Measurements from ENCODE around the gene HCN2.

Gene HCN2

DNA sequence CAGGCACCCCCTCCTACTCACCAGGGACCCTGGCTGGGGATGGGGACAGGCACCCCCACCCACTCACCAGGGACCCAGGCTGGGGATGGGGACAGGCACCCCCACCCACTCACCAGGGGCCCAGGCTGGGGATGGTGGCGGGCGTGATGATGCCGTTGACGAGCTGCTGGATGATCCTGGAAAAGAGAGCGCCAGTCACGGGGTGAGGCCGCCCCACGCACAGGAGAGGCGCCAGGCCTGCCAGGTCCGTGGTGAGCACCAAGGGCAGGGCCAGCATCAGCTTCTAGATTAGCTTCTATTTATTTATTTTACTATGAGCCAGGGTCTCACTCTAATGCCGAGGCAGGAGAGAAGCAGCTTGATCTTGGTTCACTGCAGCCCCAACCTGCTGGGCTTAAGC, 60.4 kb downstream of the HCN2 start:
- H3K4me3 ChIP-seq (replicated peaks; ENCODE audit: low read depth, low read length) = no peak overlapping the region
- no peak for DNase-seq (ENCODE audit: extremely low read depth, low read depth)
- TF ChIP-seq, protein P1, sequence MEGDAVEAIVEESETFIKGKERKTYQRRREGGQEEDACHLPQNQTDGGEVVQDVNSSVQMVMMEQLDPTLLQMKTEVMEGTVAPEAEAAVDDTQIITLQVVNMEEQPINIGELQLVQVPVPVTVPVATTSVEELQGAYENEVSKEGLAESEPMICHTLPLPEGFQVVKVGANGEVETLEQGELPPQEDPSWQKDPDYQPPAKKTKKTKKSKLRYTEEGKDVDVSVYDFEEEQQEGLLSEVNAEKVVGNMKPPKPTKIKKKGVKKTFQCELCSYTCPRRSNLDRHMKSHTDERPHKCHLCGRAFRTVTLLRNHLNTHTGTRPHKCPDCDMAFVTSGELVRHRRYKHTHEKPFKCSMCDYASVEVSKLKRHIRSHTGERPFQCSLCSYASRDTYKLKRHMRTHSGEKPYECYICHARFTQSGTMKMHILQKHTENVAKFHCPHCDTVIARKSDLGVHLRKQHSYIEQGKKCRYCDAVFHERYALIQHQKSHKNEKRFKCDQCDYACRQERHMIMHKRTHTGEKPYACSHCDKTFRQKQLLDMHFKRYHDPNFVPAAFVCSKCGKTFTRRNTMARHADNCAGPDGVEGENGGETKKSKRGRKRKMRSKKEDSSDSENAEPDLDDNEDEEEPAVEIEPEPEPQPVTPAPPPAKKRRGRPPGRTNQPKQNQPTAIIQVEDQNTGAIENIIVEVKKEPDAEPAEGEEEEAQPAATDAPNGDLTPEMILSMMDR (IDR thresholded peaks at IDR 0.05; ENCODE audit: low read depth, low read length, missing control alignments) = no peak

DNA sequence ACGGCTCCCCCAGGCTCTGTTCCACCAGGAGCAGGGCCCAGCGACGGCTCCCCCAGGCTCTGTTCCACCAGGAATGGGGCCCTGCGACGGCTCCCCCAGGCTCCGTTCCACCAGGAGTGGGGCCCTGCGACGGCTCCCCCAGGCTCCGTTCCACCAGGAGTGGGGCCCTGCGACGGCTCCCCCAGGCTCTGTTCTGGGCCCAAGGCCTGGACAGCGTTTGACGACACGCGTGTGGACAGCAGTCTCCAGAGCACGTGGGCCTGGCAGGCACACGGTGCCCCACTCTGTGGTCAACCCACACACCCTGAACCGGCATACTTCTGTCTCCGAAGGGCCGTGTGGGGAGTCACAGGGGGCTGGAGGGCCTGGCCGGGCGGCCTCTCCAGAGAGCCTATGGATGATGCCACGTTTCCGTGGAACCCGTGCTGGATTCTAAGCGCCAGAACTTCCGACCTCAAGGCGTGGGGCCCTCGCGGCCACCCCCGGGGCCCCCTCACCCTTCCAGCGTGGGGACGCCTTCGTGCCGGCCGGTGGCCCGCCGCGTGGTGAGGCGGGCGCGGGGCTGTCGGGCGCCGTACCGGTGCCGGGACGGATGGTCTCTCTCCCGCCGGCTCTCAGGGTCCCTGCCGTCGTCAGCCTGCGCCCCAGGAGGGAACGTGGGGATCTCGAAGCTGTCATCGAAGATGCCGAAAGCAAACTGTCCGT, 61.6 kb downstream of the HCN2 start:
- TF ChIP-seq, protein P1 (IDR thresholded peaks at IDR 0.05; ENCODE audit: low read depth, low read length, missing control alignments) = no peak
- no peak for DNase-seq (ENCODE audit: extremely low read depth, low read depth)
- H3K4me3 ChIP-seq (replicated peaks; ENCODE audit: low read depth, low read length) = no peak overlapping the region

DNA sequence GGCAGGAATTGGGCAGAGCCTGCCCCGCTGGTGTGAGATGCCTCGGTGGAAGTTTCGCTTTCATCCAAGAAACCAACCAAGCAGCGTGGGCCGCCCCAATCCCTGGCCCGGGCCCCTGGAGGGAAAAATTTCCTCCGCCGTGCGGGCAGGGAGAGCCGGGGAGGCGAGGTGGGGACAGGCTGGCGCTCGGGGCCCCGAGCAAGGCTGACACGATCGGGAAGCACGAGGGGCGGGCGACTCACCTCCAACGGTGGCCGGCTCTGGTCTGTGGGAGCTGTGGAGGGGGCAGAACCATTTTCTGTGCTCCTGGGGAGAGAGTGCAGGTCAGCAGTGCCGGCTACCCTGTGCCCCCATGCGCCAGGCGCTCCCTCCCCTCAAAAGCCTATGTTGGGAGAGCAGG, 62.3 kb downstream of the HCN2 start:
- TF ChIP-seq, protein P1 (IDR thresholded peaks at IDR 0.05; ENCODE audit: low read depth, low read length, missing control alignments) = no peak
- H3K4me3 ChIP-seq (replicated peaks; ENCODE audit: low read depth, low read length) = no peak overlapping the region
- DNase-seq (ENCODE audit: extremely low read depth, low read depth) = no peak

DNA sequence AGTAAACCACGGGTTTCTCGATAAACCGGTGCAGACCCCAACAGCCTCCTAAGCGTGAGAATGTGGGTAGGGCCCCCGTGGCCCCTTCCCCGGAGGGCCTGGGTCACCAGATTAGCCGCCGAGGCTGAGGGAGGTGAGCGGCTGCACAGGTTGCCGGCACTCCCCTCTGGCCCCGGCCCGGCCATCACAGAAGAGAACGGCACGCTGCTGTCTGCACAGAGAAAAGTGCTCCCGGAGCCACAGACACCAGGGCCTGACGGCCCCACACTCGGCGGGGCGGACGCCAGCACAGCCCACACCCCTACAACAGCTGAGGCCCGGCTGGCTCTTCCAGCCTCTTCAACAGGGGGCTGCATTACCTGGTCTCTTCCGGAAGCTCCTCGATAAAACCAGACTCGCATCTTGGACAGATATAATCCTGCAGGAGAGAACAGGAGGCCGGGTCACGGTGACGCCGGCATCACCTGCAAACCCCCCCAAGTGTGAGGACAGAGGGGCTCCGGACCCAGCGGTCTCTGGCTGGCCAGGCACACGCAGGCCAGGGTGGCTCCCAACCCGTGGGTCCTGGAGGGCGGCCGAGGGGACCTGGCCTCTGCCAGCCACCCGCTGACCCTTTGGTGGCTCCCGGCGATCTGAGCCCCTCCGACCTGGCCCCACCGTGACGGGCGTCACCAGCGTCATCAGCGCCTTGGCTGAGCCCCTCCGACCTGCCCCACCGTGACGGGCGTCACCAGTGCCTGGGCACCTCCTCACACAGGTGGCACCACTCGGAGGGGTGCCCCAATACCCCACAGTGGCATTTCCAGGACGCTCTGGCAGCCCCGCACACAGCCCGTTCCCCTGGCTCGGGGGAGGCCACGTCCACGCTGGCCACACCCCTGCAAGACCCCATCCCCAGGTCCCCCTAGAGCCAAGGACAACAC, 63.0 kb downstream of the HCN2 start:
- TF ChIP-seq, protein P1 (IDR thresholded peaks at IDR 0.05; ENCODE audit: low read depth, low read length, missing control alignments) = no peak
- no peak for DNase-seq (ENCODE audit: extremely low read depth, low read depth)
- H3K4me3 ChIP-seq (replicated peaks; ENCODE audit: low read depth, low read length) = no peak overlapping the region

DNA sequence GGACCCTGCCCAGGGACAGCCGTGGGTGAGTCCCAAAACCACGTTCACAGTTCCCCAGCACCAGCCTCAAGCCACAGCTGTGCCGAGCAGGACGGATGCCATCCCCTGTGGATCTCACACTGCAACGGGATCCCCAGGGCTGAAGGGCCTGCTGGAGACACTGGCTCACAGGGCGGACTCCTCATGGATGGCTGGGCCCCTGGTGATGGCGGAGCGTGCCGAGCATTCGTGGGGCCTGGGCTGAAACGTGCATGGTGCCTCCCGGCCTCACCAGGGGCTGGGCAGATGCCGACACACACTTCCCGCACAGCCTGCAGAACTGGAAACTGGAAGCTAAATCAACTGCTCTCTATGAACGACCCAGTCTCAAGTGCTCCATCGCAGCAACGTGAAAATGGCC, 63.7 kb downstream of the HCN2 start:
- DNase-seq (ENCODE audit: extremely low read depth, low read depth) = no peak
- no peak overlapping the region for H3K4me3 ChIP-seq (replicated peaks; ENCODE audit: low read depth, low read length)
- TF ChIP-seq, protein P1 (IDR thresholded peaks at IDR 0.05; ENCODE audit: low read depth, low read length, missing control alignments) = no peak

DNA sequence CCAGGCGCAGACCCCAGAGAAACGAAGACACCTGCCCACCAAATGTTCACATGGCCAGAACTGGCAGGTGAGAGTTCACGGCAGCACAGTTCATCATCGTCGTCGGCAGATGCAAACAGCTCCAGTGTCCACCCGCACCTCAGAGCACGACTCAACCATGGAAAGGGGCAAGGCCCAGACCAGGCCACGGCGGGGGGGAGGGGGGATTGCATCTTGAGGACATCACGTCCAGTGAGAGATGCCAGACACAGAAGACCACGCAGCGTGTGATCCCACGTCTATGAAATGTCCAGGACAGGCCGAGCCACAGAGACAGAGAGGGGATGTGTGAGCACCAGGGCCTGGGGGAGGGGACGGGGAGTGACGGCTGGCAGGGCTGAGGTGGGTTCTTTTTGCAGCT, 66.0 kb downstream of the HCN2 start:
- H3K4me3 ChIP-seq (replicated peaks; ENCODE audit: low read depth, low read length) = no peak overlapping the region
- TF ChIP-seq, protein P1 (IDR thresholded peaks at IDR 0.05; ENCODE audit: low read depth, low read length, missing control alignments) = no peak
- DNase-seq (ENCODE audit: extremely low read depth, low read depth) = no peak

All from HFF-Myc (cell line).